Gastrocnemius medialis (tissue), 4 donors: ENCODE results near the gene CLSTN2. TPM values are rescaled to one million over a fixed set of nuclear protein-coding genes. Genes with fewer than 3 reads are reported as not detected.

ENCODE experiments used
- ATAC-seq, 2 donors: fragments of 150-250 bp; one replicate each; pipeline ENCODE4 v1.9.1; 2016
- DNase-seq, 2 donors: peaks; one replicate each; pipeline ENCODE4 v3.0.0-alpha.2; 2019
- H3K27ac ChIP-seq, 4 donors: fragments of 200-600 bp; sonication (generic); 1 replicate in 1 of 4; 2 replicates in 3 of 4; pipeline ENCODE4 v1.5.1; 2016 to 2018; ENCODE audit warnings: mild to moderate bottlenecking in 2 of 4, moderate library complexity in 1 of 4
- H3K27me3 ChIP-seq, 3 donors: fragments of 200-600 bp; sonication (generic) in 2 of 3; 1 replicate in 1 of 3; 2 replicates in 2 of 3; pipeline versions ENCODE4 v1.5.1 to v1.6.0; 2016 to 2019; ENCODE audit warnings: mild to moderate bottlenecking in 1 of 3, moderate library complexity in 1 of 3
- H3K36me3 ChIP-seq, 2 donors: fragments of 200-600 bp; sonication (generic) in 1 of 2; one replicate each; pipeline ENCODE4 v1.5.1; 2017 to 2018
- H3K4me1 ChIP-seq, 2 donors: fragments of 200-600 bp; sonication (generic) in 1 of 2; one replicate each; pipeline ENCODE4 v1.5.1; 2016 to 2017; ENCODE audit warnings: mild to moderate bottlenecking in 2 of 2
- H3K4me3 ChIP-seq, 4 donors: fragments of 200-600 bp; sonication (generic) in 3 of 4; 1 replicate in 1 of 4; 2 replicates in 3 of 4; pipeline ENCODE4 v1.5.1; 2016 to 2019; ENCODE audit warnings: mild to moderate bottlenecking in 2 of 4
- H3K9me3 ChIP-seq, 3 donors: fragments of 200-600 bp; sonication (generic) in 2 of 3; 1 replicate in 1 of 3; 2 replicates in 2 of 3; pipeline ENCODE4 v1.5.1; 2016 to 2019
- POLR2A ChIP-seq, 2 donors: fragments of 450-650 bp; IDR thresholded peaks; one replicate each; pipeline ENCODE4 v1.6.1; 2017; ENCODE audit warnings: antibody characterized with exemption in 2 of 2, mild to moderate bottlenecking in 2 of 2, moderate library complexity in 2 of 2
- in situ Hi-C, 4 donors: fragments of 200-750 bp; cut with MboI; loops; one replicate each; pipeline versions ENCODE4 v1.15.0 to v1.8.0; 2017; ENCODE audit warnings: low sequenced_read_pairs in 4 of 4
- intact Hi-C: fragments of 100-400 bp; cut with DNase I; formaldehyde crosslinking; loops from one replicate; pipeline ENCODE4 v1.15.1; 2023; ENCODE audit warnings: low total_unique reads
- total RNA-seq, 4 donors: library from RNA; depleted of rRNA; stranded (reverse); fragments of >200 nt; gene quantifications; one replicate each; pipeline versions ENCODE4 v1.1.0 to v1.2.3, GENCODE V29; 2016
- TF ChIP-seq, protein P1 (sequence below), 5 experiments: fragments of 450-650 bp in 3 of 5; fragments of 200-600 bp in 2 of 5; sonication (generic) in 2 of 5; IDR thresholded peaks in 4 of 5; conservative IDR thresholded peaks in 1 of 5; 1 replicate in 4 of 5; 2 replicates in 1 of 5; pipeline ENCODE4 v1.5.1; 2016 to 2019; ENCODE audit warnings: antibody characterized with exemption in 5 of 5, mild to moderate bottlenecking in 3 of 5, moderate library complexity in 3 of 5

CLSTN2 gene
- total RNA-seq, 4 donors from 2014 or later: 1.1 to 4.9 (median 4.0) TPM

GRCh38 chr3:140532793-140533330 is 597.9 kb downstream of the CLSTN2 start:
- no peaks in the 10 kb centered on the region for H3K36me3 ChIP-seq
- no peak for DNase-seq
- intact Hi-C loops (no loop called here), in situ Hi-C loops (no loop called here)
- no peaks in the 10 kb centered on the region for H3K27me3 ChIP-seq
- no peak for ATAC-seq
- no peaks in the 10 kb centered on the region for H3K4me1 ChIP-seq
- no peaks in the 10 kb centered on the region for H3K9me3 ChIP-seq
- H3K27ac ChIP-seq: no peak overlapping the region
- no peak for TF ChIP-seq POLR2A (IDR thresholded peaks at IDR 0.05)
- TF ChIP-seq, protein P1, sequence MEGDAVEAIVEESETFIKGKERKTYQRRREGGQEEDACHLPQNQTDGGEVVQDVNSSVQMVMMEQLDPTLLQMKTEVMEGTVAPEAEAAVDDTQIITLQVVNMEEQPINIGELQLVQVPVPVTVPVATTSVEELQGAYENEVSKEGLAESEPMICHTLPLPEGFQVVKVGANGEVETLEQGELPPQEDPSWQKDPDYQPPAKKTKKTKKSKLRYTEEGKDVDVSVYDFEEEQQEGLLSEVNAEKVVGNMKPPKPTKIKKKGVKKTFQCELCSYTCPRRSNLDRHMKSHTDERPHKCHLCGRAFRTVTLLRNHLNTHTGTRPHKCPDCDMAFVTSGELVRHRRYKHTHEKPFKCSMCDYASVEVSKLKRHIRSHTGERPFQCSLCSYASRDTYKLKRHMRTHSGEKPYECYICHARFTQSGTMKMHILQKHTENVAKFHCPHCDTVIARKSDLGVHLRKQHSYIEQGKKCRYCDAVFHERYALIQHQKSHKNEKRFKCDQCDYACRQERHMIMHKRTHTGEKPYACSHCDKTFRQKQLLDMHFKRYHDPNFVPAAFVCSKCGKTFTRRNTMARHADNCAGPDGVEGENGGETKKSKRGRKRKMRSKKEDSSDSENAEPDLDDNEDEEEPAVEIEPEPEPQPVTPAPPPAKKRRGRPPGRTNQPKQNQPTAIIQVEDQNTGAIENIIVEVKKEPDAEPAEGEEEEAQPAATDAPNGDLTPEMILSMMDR (IDR thresholded peaks at IDR 0.05 in 4 of 5, conservative IDR thresholded peaks at IDR 0.05 in 1 of 5): no peak
- no peak overlapping the region for H3K4me3 ChIP-seq

GRCh38 chr3:140536926-140537726 is 602.1 kb downstream of the CLSTN2 start:
- ATAC-seq (no peak), DNase-seq (no peak)
- Histone ChIP-seq H3K27ac (no peak overlapping the region), H3K4me3 (no peak overlapping the region), H3K9me3 (no peaks in the 10 kb centered on the region), H3K27me3 (no peaks in the 10 kb centered on the region), H3K4me1 (no peaks in the 10 kb centered on the region), H3K36me3 (no peaks in the 10 kb centered on the region)
- in situ Hi-C loops (no loop called here), intact Hi-C loops (no loop called here)
- TF ChIP-seq, protein P1 (IDR thresholded peaks at IDR 0.05 in 4 of 5, conservative IDR thresholded peaks at IDR 0.05 in 1 of 5): no peak
- no peak for TF ChIP-seq POLR2A (IDR thresholded peaks at IDR 0.05)

- Histone ChIP-seq H3K4me3 (no peak overlapping the region), H3K4me1 (no peaks in the 10 kb centered on the region), H3K36me3 (no peaks in the 10 kb centered on the region), H3K9me3 (no peaks in the 10 kb centered on the region), H3K27ac (no peak overlapping the region), H3K27me3 (no peaks in the 10 kb centered on the region)
- TF ChIP-seq POLR2A (IDR thresholded peaks at IDR 0.05): no peak
- TF ChIP-seq, protein P1 (IDR thresholded peaks at IDR 0.05 in 4 of 5, conservative IDR thresholded peaks at IDR 0.05 in 1 of 5): no peak
- no peak for DNase-seq
- ATAC-seq: no peak
- intact Hi-C loops (no loop called here), in situ Hi-C loops (no loop called here)
Measured at GRCh38 chr3:140537727-140538082, 602.7 kb downstream of the CLSTN2 start.

GRCh38 chr3:140540262-140540661 is 605.3 kb downstream of the CLSTN2 start:
- Histone ChIP-seq H3K4me3 (no peak overlapping the region), H3K9me3 (no peaks in the 10 kb centered on the region), H3K27ac (no peak overlapping the region), H3K36me3 (no peaks in the 10 kb centered on the region), H3K27me3 (no peaks in the 10 kb centered on the region), H3K4me1 (no peaks in the 10 kb centered on the region)
- intact Hi-C loops: no loop called here
- DNase-seq: no peak
- in situ Hi-C loops: no loop called here
- ATAC-seq: no peak
- TF ChIP-seq POLR2A (IDR thresholded peaks at IDR 0.05): no peak
- TF ChIP-seq, protein P1 (IDR thresholded peaks at IDR 0.05 in 4 of 5, conservative IDR thresholded peaks at IDR 0.05 in 1 of 5): no peak
